H7 (cell line): Measurements from ENCODE around the gene RACGAP1. TPM values are rescaled to one million over a fixed set of nuclear protein-coding genes. Genes with fewer than 3 reads are reported as not detected.
"Not testable (repeated sequence)": the region's sequence is repeated elsewhere in the genome, so short reads cannot be mapped to it uniquely, and the experiment has no call there.

Experiments
- DNase-seq: peaks from one replicate; pipeline ENCODE4 v3.0.0; 2012
- H3K27me3 ChIP-seq: 2 replicates; pipeline ENCODE4 v1.6.0; 2011; ENCODE audit warnings: mild to moderate bottlenecking, low read length; ENCODE audit not compliant: control insufficient read depth, insufficient read depth
- H3K36me3 ChIP-seq: replicated peaks from 2 replicates; pipeline ENCODE4 v1.5.1; 2011; ENCODE audit warnings: low read length; ENCODE audit not compliant: control insufficient read depth, insufficient read depth
- H3K4me3 ChIP-seq: 2 replicates; pipeline ENCODE4 v1.5.1; 2011; ENCODE audit warnings: low read depth, mild to moderate bottlenecking, control low read depth, low read length, moderate library complexity; ENCODE audit not compliant: insufficient read depth
- total RNA-seq: library from RNA; depleted of rRNA; stranded (reverse); fragments of >200 nt; shearing (Covaris generic); gene quantifications from 2 replicates; pipeline ENCODE4 v1.2.3, GENCODE V29; 2014

Gene RACGAP1
- total RNA-seq, 1 experiment from 2014 or later = 80.6 TPM

GRCh38 chr12:50049254-50050118 is 24.2 kb upstream of the RACGAP1 start:
- H3K27me3 ChIP-seq = peaks cover 53% of the 10 kb centered on the region
- no peak for DNase-seq
- H3K4me3 ChIP-seq = no peak overlapping the region
- H3K36me3 ChIP-seq = no peaks in the 10 kb centered on the region

- Histone ChIP-seq H3K27me3 (peaks cover 38% of the 10 kb centered on the region), H3K4me3 (no peak overlapping the region), H3K36me3 (no peaks in the 10 kb centered on the region)
- no peak for DNase-seq
Measured at GRCh38 chr12:50047693-50048250, 22.5 kb upstream of the RACGAP1 start.

DNA sequence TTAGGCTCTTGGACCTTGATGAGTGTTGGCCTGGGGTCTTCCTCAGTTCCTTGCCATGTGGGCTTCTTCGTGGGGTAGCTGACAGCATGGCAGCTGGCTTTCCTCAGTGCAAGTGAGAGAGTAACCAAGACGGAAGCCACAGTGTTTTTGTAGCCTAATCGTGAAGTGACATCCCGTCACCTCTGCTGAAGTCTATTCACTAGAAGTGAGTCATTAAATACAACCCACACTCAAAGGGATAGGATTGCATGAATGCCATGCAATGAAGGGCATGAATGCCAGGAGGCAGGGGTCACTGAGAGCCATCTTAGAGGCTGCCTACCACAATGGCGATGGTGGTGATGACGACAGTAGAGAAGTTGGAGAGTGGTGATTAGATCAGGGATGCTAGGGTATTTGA is 18.6 kb upstream of the RACGAP1 start:
- DNase-seq = no peak
- Histone ChIP-seq H3K27me3 (peaks cover 3% of the 10 kb centered on the region), H3K36me3 (no peaks in the 10 kb centered on the region), H3K4me3 (no peak overlapping the region)

DNA sequence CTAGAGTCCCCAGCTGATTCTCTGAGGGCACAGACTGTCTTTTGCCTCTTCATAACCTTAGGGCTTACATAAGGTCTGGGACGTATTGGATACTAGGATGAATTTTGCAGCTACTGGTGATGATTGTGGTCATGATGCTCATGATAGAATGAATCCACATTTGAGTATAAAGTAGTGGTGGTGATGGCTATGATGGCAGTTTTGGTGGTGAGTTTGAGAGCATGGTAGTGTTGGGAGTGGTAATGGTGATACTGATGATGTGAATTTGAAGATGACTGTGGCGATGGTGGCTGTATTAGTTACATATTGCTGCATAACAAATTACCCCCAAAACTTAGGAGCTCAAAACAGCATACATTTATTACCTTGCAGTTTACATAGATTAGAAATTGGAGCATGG is 18.0 kb upstream of the RACGAP1 start:
- no peak for DNase-seq
- peaks cover 3% of the 10 kb centered on the region for H3K27me3 ChIP-seq
- no peak overlapping the region for H3K4me3 ChIP-seq
- no peaks in the 10 kb centered on the region for H3K36me3 ChIP-seq

GRCh38 chr12:50042693-50043092 is 17.4 kb upstream of the RACGAP1 start:
- DNase-seq = no peak
- H3K4me3 ChIP-seq = no peak overlapping the region
- no peaks in the 10 kb centered on the region for H3K36me3 ChIP-seq
- H3K27me3 ChIP-seq = peaks cover 3% of the 10 kb centered on the region

- DNase-seq = no peak
- Histone ChIP-seq H3K4me3 (no peak overlapping the region), H3K36me3 (no peaks in the 10 kb centered on the region), H3K27me3 (peaks cover under 1% of the 10 kb centered on the region)
Measured at GRCh38 chr12:50041962-50042361, 16.7 kb upstream of the RACGAP1 start.

- Histone ChIP-seq H3K27me3 (no peaks in the 10 kb centered on the region; the same call in 1 of the 2 replicates), H3K36me3 (no peaks in the 10 kb centered on the region), H3K4me3 (no peak overlapping the region)
- no peak for DNase-seq
Measured at GRCh38 chr12:50041062-50041860, 16.0 kb upstream of the RACGAP1 start.

- Histone ChIP-seq H3K27me3 (no peaks in the 10 kb centered on the region; the same call in 1 of the 2 replicates), H3K36me3 (no peaks in the 10 kb centered on the region), H3K4me3 (no peak overlapping the region)
- DNase-seq = no peak
Measured at GRCh38 chr12:50040657-50041056, 15.4 kb upstream of the RACGAP1 start.

DNA sequence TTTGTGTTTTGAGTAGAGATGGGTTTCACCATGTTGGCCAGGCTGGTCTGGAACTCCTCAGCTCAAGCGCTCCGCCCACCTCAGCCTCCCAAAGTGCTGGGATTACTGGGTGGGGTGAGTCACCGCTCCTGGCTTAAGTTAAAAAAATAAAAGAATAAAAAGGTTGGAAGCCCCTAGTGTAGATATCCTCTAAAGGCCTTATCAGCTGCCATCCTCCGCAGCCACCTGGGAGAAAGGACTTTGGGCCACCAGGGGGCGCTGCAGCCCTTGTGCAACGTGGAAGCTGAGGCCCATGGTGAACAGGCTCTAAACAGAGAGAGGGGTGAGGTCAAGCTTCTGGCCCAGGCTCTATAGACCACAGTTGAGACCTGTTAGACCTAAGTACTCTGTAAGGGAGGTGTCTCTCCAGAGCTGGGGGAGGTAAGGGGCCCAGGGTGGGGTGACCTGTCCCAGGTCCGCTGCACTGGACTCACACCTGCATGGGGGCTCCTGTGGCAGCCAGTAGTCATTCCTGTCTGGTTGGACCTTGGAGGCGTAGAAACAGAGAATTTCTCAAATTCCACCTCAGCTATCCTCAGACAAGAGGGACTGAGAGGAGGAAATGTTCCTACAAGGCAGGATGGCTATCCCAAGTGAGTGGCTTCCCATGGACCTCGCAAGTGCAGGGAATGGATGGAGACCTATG is 14.0 kb upstream of the RACGAP1 start:
- peak; percentile 92 for DNase-seq
- no peaks in the 10 kb centered on the region; the same call in 1 of the 2 replicates for H3K27me3 ChIP-seq
- H3K36me3 ChIP-seq = no peaks in the 10 kb centered on the region
- H3K4me3 ChIP-seq = no peak overlapping the region

- no peaks in the 10 kb centered on the region; the same call in 1 of the 2 replicates for H3K27me3 ChIP-seq
- no peaks in the 10 kb centered on the region for H3K36me3 ChIP-seq
- H3K4me3 ChIP-seq = no peak overlapping the region
- DNase-seq = no peak
Measured at GRCh38 chr12:50038336-50038735, 13.0 kb upstream of the RACGAP1 start.

GRCh38 chr12:50032854-50033581 is 7.7 kb upstream of the RACGAP1 start:
- peak overlapping the region; percentile 61 for H3K4me3 ChIP-seq
- H3K36me3 ChIP-seq = no peaks in the 10 kb centered on the region
- peaks cover 6% of the 10 kb centered on the region for H3K27me3 ChIP-seq
- peak; percentile 87 for DNase-seq

GRCh38 chr12:50032515-50032853 is 7.2 kb upstream of the RACGAP1 start:
- Histone ChIP-seq H3K27me3 (peaks cover 6% of the 10 kb centered on the region), H3K36me3 (no peaks in the 10 kb centered on the region), H3K4me3 (peak overlapping the region; percentile 61)
- no peak for DNase-seq

DNA sequence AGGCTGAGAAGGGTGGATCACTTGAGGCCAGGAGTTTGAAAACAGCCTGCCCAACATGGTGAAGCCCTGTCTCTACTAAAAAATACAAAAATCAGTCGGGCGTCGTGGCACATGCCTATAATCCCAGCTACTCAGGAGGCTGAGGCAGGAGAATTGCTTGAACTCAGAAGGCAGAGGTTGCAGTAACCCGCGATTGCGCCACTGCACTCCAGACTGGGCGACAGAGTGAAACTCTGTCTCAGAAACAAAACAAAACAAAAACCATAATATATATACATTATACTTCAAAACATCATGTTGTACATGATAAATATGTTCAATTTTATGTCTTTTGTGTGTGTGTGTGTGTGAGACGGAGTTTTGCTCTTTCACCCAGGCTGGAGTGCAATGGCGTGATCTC is 5.2 kb upstream of the RACGAP1 start:
- DNase-seq, H3K4me3 ChIP-seq, H3K36me3 ChIP-seq, H3K27me3 ChIP-seq: not testable (repeated sequence)

- H3K27me3 ChIP-seq = no peaks in the 10 kb centered on the region
Measured at GRCh38 chr12:50026691-50027090, 1.4 kb upstream of the RACGAP1 start.

More at GRCh38 chr12:50026691-50027090, 1.4 kb upstream of the RACGAP1 start:
- H3K4me3 ChIP-seq = no peak overlapping the region
- H3K36me3 ChIP-seq = no peaks in the 10 kb centered on the region
- no peak for DNase-seq
